H9 (cell line): ENCODE data around the gene TBXA2R. TPM values are rescaled to one million over a fixed set of nuclear protein-coding genes. Genes with fewer than 3 reads are reported as not detected.

Experiments
- DNase-seq: peaks from one replicate; pipeline ENCODE4 v3.0.0-alpha.2; 2017
- H2AFZ ChIP-seq: one replicate; pipeline ENCODE4 v1.6.1; 2013; ENCODE audit warnings: mild to moderate bottlenecking, low read length, control low read depth, moderate library complexity
- H2AK5ac ChIP-seq: 2 replicates; pipeline ENCODE4 v1.6.1; 2013; ENCODE audit warnings: low read length, control low read depth, mixed read lengths; ENCODE audit not compliant: insufficient read length
- H2BK120ac ChIP-seq: one replicate; pipeline ENCODE4 v1.6.1; 2013; ENCODE audit warnings: low read depth, mild to moderate bottlenecking, low read length, control low read depth, inconsistent platforms; ENCODE audit not compliant: poor library complexity, severe bottlenecking
- H2BK12ac ChIP-seq: 2 replicates; pipeline ENCODE4 v1.6.1; 2013; ENCODE audit warnings: low read length, control low read depth, mixed read lengths, low read depth; ENCODE audit not compliant: insufficient read length
- H2BK15ac ChIP-seq: 2 replicates; pipeline ENCODE4 v1.6.1; 2013; ENCODE audit warnings: low read depth, low read length, control low read depth
- H2BK20ac ChIP-seq: one replicate; pipeline ENCODE4 v1.6.1; 2013; ENCODE audit warnings: low read depth, mild to moderate bottlenecking, low read length, control low read depth, inconsistent platforms; ENCODE audit not compliant: poor library complexity, severe bottlenecking
- H2BK5ac ChIP-seq: 2 replicates; pipeline ENCODE4 v1.6.1; 2013; ENCODE audit warnings: low read length, control low read depth, mixed read lengths; ENCODE audit not compliant: insufficient read length
- H3K14ac ChIP-seq: 2 replicates; pipeline ENCODE4 v1.6.1; 2013; ENCODE audit warnings: low read length, control low read depth; ENCODE audit not compliant: insufficient read depth
- H3K18ac ChIP-seq: 2 replicates; pipeline ENCODE4 v1.6.1; 2013; ENCODE audit warnings: low read depth, mild to moderate bottlenecking, mixed read lengths, low read length, control low read depth; ENCODE audit not compliant: insufficient read length
- H3K23ac ChIP-seq: 2 replicates; pipeline ENCODE4 v1.6.1; 2013; ENCODE audit warnings: low read length, control low read depth, mixed read lengths, low read depth; ENCODE audit not compliant: insufficient read length
- H3K23me2 ChIP-seq: 2 replicates; pipeline ENCODE4 v1.6.1; 2013; ENCODE audit warnings: low read depth, mild to moderate bottlenecking, mixed read lengths, low read length, control low read depth; ENCODE audit not compliant: insufficient read length, poor library complexity, severe bottlenecking
- H3K27ac ChIP-seq: 2 replicates; pipeline ENCODE4 v1.5.1; 2013; ENCODE audit warnings: low read length, control low read depth, mixed read lengths, low read depth; ENCODE audit not compliant: insufficient read length
- H3K27me3 ChIP-seq: 2 replicates; pipeline ENCODE4 v1.6.1; 2013; ENCODE audit warnings: low read length, control low read depth, inconsistent platforms; ENCODE audit not compliant: insufficient read depth
- H3K4ac ChIP-seq: 2 replicates; pipeline ENCODE4 v1.6.1; 2013; ENCODE audit warnings: low read depth, mild to moderate bottlenecking, control low read depth, inconsistent platforms, low read length, moderate library complexity
- H3K4me1 ChIP-seq: 2 replicates; pipeline ENCODE4 v1.6.1; 2013; ENCODE audit warnings: low read length, control low read depth, inconsistent platforms; ENCODE audit not compliant: insufficient read depth
- H3K4me2 ChIP-seq: 2 replicates; pipeline ENCODE4 v1.6.1; 2013; ENCODE audit warnings: low read length, control low read depth, mixed read lengths; ENCODE audit not compliant: insufficient read length, insufficient read depth
- H3K56ac ChIP-seq: 2 replicates; pipeline ENCODE4 v1.6.1; 2013; ENCODE audit warnings: low read depth, mild to moderate bottlenecking, mixed read lengths, low read length, control low read depth; ENCODE audit not compliant: insufficient read length
- H3K79me1 ChIP-seq: 2 replicates; pipeline ENCODE4 v1.6.1; 2013; ENCODE audit warnings: low read depth, mild to moderate bottlenecking, moderate library complexity, low read length, control low read depth, inconsistent platforms; ENCODE audit not compliant: insufficient read depth, poor library complexity, severe bottlenecking
- H3K79me2 ChIP-seq: 2 replicates; pipeline ENCODE4 v1.6.1; 2013; ENCODE audit warnings: low read length, control low read depth, inconsistent platforms; ENCODE audit not compliant: insufficient read depth
- H3K9ac ChIP-seq: 2 replicates; pipeline ENCODE4 v1.6.1; 2013; ENCODE audit warnings: low read length, control low read depth, mixed read lengths; ENCODE audit not compliant: insufficient read length; ENCODE audit errors: extremely low read depth
- H3K9me3 ChIP-seq: one replicate; pipeline ENCODE4 v1.6.1; 2013; ENCODE audit warnings: low read depth, low read length, inconsistent platforms; ENCODE audit not compliant: control insufficient read depth
- H3T11ph ChIP-seq: one replicate; pipeline ENCODE4 v1.6.1; 2013; ENCODE audit warnings: mild to moderate bottlenecking, low read length, control low read depth, inconsistent platforms
- H4K20me1 ChIP-seq: one replicate; pipeline ENCODE4 v1.6.1; 2013; ENCODE audit not compliant: control insufficient read depth, insufficient read length, insufficient read depth
- H4K5ac ChIP-seq: 2 replicates; pipeline ENCODE4 v1.6.1; 2013; ENCODE audit warnings: low read depth, mild to moderate bottlenecking, mixed read lengths, low read length, control low read depth; ENCODE audit not compliant: insufficient read length
- H4K8ac ChIP-seq: replicated peaks from 2 replicates; pipeline ENCODE4 v1.6.1; 2013; ENCODE audit warnings: low read length, control low read depth, mixed read lengths, low read depth; ENCODE audit not compliant: insufficient read length
- H4K91ac ChIP-seq: 2 replicates; pipeline ENCODE4 v1.6.1; 2013; ENCODE audit warnings: low read depth, mild to moderate bottlenecking, moderate library complexity, mixed read lengths, low read length, control low read depth; ENCODE audit not compliant: insufficient read length
- H3K27ac Mint-ChIP-seq, 3 experiments: 2 replicates in 2 of 3; 3 replicates in 1 of 3; pipeline ENCODE4 v1.8.0; 2020 to 2021; ENCODE audit warnings: mixed read lengths in 3 of 3, mild to moderate bottlenecking in 1 of 3, moderate library complexity in 1 of 3
- H3K27me3 Mint-ChIP-seq: 2 replicates; pipeline ENCODE4 v1.8.0; 2021; ENCODE audit warnings: low read depth, mild to moderate bottlenecking, moderate library complexity, mixed read lengths
- H3K36me3 Mint-ChIP-seq, 3 experiments: 2 replicates in 2 of 3; 3 replicates in 1 of 3; pipeline ENCODE4 v1.8.0; 2020 to 2021; ENCODE audit warnings: low read depth in 3 of 3, mixed read lengths in 3 of 3; ENCODE audit not compliant: insufficient read depth in 1 of 3
- H3K4me1 Mint-ChIP-seq, 2 experiments: 2 replicates each; pipeline ENCODE4 v1.8.0; 2020; ENCODE audit warnings: mixed read lengths in 2 of 2
- H3K4me3 Mint-ChIP-seq, 2 experiments: 2 replicates in 1 of 2; 3 replicates in 1 of 2; pipeline ENCODE4 v1.8.0; 2020 to 2021; ENCODE audit warnings: mild to moderate bottlenecking in 2 of 2, mixed read lengths in 2 of 2, moderate library complexity in 1 of 2
- H3K9me3 Mint-ChIP-seq, 2 experiments: 2 replicates in 1 of 2; 3 replicates in 1 of 2; pipeline ENCODE4 v1.8.0; 2020; ENCODE audit warnings: mild to moderate bottlenecking in 2 of 2, mixed read lengths in 2 of 2, moderate library complexity in 1 of 2
- CTCF ChIP-seq: fragments of 200-600 bp; sonication (generic); conservative IDR thresholded peaks from 3 replicates; pipeline ENCODE4 v1.8.0; 2021; ENCODE audit warnings: antibody characterized with exemption, mild to moderate bottlenecking
- WGBS: extraction: QIAGEN DNeasy Blood & Tissue Kit; methylation state at CpG from one replicate; pipeline ENCODE4 v1.1.7; 2013; ENCODE audit warnings: missing lambda C conversion rate, low lambda C conversion rate, mixed read lengths; ENCODE audit not compliant: insufficient read length; ENCODE audit errors: extremely low coverage; 5-methylcytosine and 5-hydroxymethylcytosine counted together
- total RNA-seq: library from RNA; stranded (reverse); gene quantifications from 2 replicates; pipeline ENCODE4 v1.2.1, GENCODE V29; 2021

TBXA2R gene
- total RNA-seq, 1 experiment from 2014 or later = 0.63 TPM

GRCh38 chr19:3608079-3608641 lies 1.5 kb upstream of the TBXA2R start:
- H4K20me1 ChIP-seq = no peaks in the 10 kb centered on the region
- no peak overlapping the region for H4K8ac ChIP-seq
- H3K4me3 Mint-ChIP-seq = peak overlapping the region; percentile 58 to 79; a peak in 4 of 5 replicates
- H2BK20ac ChIP-seq = no peak overlapping the region
- H3K23ac ChIP-seq = no peak overlapping the region
- DNase-seq = no peak
- H3K23me2 ChIP-seq = peaks cover 2% of the 10 kb centered on the region
- no peak overlapping the region for H3K4ac ChIP-seq
- H3K27ac ChIP-seq = no peak overlapping the region
- peaks cover 7 to 12% (median 7%) of the 10 kb centered on the region in 3 experiments; a peak in 6 of 7 replicates for H3K36me3 Mint-ChIP-seq
- WGBS = no CpG with 5 or more reads among the region's 3 CpGs
- no peak overlapping the region for H4K91ac ChIP-seq
- H3K79me1 ChIP-seq = no peaks in the 10 kb centered on the region
- H3K9me3 Mint-ChIP-seq = peaks cover 0 to 4% of the 10 kb centered on the region in 2 experiments; a peak in 1 of 5 replicates
- no peak overlapping the region for H3K9ac ChIP-seq
- no peak overlapping the region for H2AK5ac ChIP-seq
- H3K4me1 Mint-ChIP-seq = peaks cover 12% of the 10 kb centered on the region in 2 experiments
- H3T11ph ChIP-seq = no peak overlapping the region
- no peak overlapping the region for H2BK120ac ChIP-seq
- H2BK15ac ChIP-seq = no peak overlapping the region
- H3K9me3 ChIP-seq = no peaks in the 10 kb centered on the region
- H3K27me3 ChIP-seq = peaks cover 5% of the 10 kb centered on the region; the same call in 1 of the 2 replicates
- peak overlapping the region; percentile 56 for H3K4me2 ChIP-seq
- H3K14ac ChIP-seq = no peak overlapping the region
- no peaks in the 10 kb centered on the region for H3K79me2 ChIP-seq
- no peak overlapping the region for H2BK5ac ChIP-seq
- H3K56ac ChIP-seq = no peak overlapping the region
- H3K27ac Mint-ChIP-seq = peak overlapping the region in 1 of 3 experiments; percentile 62; a peak in 1 of 7 replicates
- no peak overlapping the region for H4K5ac ChIP-seq
- H3K27me3 Mint-ChIP-seq = peaks cover 4% of the 10 kb centered on the region
- H3K18ac ChIP-seq = no peak overlapping the region
- H2AFZ ChIP-seq = no peak overlapping the region
- H2BK12ac ChIP-seq = no peak overlapping the region
- TF ChIP-seq CTCF = no peak
- H3K4me1 ChIP-seq = no peaks in the 10 kb centered on the region; the same call in 1 of the 2 replicates
